HG03045 (cell line): ENCODE data around the gene WNT8B.

Experiments
- ATAC-seq: cut with Tn5 transposase; IDR thresholded peaks from one replicate; pipeline ENCODE4 v1.9.1; 2021; ENCODE audit warnings: mild to moderate bottlenecking, moderate library complexity; ENCODE audit not compliant: unreplicated experiment

The WNT8B gene, protein sequence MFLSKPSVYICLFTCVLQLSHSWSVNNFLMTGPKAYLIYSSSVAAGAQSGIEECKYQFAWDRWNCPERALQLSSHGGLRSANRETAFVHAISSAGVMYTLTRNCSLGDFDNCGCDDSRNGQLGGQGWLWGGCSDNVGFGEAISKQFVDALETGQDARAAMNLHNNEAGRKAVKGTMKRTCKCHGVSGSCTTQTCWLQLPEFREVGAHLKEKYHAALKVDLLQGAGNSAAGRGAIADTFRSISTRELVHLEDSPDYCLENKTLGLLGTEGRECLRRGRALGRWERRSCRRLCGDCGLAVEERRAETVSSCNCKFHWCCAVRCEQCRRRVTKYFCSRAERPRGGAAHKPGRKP

DNA sequence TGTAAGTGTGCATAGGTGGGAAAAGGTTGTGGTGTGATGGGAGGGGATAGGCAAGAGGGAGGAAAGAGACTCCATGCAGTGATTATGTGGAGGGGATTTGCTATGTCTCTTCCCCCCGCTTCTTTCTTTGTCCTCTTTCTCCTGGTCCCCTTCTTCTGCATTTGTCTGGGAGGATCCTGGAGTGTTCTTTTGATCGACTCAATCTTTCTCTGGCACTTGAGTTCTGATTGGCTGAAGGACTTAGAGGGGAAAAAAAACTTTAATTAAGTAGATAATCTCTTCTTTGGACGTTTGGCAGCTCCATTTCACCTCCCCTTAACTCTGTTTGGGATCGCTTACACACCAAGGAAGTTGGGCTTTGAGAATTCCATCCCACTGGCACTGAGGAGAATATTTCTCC is at the start of gene WNT8B:
Gene WNT8B, plus strand, starts transcription at position 301 of the 400 bp plus-strand sequence. CDS start 160 bp downstream, outside the sequence.
- ATAC-seq = no peak

DNA sequence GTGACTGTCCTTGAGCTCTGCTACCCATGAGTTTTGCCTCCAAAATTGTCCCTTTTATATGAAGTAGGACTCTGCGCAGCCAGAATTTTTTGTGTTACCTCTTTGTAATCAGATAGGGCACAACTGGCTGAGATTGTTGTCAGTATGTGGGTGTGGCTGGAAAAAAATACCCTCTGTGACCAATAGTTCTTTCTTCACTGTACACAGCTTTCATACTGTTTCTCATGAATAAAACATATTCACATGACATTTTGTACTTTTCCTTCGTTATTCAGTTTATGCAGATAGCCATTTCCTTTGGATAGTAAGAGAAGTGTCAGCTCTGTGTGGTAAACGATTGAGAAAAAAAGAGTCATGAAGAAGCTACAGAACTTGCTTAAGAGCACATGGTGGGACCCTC is 49.6 kb upstream of the WNT8B start:
- no peak for ATAC-seq

DNA sequence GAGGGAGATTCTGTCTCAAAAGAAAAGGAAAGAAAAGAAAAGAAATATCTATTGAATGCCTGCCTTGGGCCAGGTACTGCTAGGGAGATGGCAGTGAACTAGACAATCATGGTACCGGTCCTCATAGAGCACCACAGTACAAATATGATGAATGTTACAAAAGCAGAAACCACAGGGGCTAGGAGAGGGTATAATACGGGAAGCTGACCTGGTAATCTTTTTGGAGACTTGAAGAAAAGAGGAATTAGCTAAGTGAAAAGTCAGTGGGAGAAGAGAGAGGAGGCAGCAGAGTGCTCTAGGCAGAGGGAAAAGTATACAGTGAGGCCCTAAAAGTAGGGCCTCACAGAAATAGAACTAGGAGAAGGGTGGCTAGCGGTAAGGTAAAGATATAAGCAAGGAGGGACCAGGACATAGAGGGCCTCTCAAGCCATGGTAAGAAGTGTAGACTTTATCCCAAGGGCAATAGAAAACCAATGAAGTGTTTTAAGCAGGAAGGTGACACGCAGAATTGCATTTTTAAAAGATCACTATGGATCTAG is 42.8 kb upstream of the WNT8B start:
- ATAC-seq = no peak

DNA sequence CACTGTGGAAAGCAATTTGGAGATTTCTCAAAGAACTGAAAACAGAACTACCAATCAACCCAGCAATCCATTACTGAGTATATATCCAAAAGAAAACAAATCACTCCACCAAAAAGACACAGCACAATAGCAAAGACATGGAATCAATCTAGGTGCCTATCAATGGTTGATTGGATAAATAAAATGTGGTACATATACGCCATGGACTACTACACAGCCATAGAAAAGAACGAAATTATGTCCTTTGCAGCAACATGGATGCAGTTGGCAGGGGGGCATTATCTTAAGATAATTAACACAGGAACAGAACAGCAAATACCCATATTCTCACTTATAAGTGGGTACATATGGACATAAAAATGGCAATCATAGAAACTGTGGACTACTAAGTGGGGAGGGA is 35.4 kb upstream of the WNT8B start:
- no peak for ATAC-seq

DNA sequence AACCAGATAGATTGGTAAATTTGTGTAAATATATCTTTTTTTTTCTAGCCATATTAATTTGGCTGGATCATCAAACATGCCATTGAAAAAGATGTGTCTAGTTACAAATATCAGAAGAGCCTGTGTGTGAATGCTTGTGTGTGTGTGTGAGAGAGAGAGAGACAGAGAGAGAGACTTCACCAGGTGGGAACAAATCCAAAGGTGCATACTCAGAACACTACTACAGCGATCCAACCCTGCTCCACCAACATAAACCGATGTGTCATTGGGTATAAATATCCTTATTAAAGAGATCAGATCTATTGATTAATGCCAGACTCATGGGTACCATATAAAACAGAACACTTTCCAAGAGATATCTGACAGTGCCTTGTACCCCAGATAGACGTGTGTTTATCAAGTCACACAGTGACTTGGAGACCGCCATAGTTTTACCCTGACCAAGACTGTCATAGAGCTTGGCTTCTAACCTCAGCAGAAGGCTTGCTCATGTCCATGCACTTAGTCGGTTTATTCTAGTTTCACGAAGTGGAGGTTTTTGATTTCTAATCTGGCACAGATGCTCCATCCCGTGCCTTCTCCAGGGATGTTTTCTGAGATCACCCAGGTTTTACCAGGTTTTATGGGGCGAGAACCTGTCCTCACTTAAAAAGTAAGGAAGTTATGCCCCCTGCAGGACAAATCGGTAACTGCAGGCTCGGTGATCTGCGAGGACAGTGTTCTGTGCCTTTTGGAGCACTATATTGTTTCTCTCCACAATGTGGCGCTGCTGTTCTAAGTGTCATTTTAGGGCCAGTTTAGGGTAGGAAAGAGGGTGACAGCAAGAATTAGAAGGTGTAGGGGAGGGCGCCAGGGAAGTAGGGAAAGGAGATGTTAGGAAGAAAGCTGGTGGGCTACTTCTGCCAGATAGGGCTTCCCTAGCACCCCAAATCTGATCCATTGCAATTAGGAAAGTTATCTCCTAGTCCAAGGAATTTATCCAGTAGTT is 29.3 kb upstream of the WNT8B start:
- ATAC-seq = peak; percentile 71

DNA sequence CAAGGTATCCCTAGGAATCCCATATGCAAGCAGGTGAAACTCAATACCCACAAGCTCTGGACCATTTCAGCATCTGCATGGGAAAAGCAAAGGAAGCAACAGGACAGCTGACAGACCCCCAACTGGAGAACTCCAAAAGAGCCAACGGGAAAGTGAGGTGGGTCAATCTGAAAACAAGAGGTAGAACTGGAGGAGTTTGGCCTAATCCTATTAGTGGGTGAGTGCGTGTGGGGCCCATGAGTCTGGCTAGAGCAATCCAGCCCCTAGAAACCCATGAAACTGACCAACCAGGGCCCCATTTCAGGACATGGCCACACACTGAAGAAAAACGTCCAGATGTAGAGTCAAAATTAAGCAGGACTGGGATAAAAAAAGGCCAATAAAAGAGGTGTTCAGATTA is 26.6 kb upstream of the WNT8B start:
- ATAC-seq = no peak

DNA sequence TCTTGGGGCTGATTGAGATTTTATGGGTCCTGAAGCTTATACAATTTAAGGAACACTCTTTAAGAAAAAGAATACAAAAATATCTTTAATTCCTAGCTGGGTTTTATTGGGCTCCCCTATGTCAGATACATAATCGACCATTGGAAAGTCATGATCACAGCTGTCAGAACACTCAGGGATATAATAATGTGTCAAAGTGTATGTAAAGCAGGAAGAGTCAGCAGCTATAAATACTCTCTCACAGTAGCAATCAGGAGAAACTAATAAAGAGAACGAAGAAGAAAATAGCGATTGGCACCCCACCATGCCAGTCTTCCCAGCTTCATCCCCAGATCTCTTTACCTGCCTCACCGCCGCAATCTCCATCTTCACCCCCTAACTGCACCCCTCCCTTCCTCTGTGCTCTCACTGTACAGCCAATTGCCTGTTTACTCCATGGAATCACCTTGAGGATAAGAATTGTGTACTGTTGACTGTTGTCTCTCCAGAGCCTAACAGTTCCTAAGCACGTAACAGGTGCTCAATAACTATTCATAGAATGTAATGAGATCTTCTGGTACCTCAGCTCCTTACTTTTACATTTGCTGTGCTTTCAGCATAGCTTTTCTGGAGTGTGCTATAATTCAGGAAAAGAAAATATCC is 24.0 kb upstream of the WNT8B start:
- ATAC-seq = no peak

DNA sequence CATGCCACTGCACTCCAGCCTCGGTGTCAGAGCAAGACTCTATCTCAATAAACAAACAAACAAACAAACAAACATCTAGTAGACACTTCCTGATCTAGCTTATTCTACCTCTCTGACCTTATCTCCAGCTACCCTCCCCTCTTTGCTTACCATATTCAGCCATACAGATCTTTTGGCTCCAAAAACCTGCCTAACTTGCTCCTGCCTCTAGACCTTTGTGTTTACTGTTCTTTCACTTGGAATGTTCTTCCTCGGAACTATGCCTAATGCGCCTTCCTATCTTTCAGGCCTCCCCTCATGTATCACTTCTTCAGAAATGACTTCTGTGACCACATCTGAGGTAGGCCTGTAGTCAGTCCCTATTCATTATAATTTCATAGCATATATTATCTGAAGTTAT is 20.3 kb upstream of the WNT8B start:
- ATAC-seq = no peak

DNA sequence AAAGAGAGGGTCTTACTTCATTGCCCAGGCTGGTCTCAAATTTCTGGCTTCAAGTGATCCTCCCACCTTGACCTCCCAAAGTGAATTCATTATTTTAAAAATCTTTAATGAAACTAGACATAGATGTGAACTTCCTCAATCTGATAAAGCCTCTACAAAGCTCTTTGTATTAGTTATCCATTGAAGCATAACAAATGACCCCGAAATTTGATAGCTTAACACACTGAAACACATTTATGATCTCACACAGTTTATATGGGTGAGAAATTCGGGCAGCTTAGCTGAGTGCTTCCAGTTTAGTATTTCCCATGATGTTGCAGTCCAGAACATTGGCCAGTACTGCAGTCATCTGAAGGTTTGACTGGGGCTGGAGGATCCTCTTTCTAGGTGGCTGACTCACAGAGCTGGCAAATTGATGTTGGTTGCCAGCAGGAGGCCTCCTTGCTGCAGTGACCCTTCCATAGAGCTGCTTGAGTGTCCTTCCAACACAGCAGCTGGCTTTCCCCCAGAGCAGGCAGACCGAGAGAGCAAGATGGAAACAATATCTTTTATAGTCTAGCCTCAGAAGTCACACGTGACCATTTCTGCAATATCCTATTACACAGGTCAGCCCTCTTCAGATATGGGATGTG is 16.6 kb upstream of the WNT8B start:
- ATAC-seq = no peak

DNA sequence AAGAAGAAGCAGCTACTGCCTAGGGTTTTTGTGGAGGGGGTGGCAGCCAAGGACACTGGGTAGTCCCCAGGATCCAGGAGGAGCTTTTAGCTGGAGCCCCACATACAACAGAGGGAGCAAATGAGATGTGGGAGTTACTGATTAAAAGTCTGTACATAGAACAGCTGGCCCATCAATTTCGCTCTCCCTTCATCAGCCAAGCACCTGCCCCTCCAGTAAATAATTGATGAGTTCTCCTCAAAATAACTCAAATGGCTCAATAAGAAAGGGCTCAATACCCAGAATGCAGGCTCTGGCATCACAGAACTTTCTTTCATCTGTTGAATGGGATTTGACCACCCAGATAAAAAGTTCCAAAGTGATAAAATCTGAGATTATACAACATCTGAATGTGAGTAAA is 15.1 kb upstream of the WNT8B start:
- ATAC-seq = no peak

DNA sequence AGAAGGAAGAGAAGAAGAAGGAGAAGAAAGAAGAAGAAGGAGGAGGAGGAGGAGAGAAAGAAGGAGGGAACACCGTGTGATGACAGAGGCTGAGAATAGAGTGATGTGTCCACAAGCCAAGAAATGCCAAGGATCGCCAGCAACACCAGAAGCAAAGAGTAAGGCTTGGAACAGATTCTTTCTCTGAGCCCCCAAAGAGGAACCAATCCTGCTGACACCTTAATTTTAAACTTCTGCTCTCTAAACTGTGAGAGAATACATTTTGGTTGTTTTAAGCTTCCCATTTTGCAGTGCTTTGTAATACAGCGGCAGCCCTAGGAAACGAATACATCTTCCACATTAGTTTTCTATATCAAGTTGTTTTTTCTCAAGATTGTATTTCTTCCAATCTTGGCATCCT is 13.9 kb upstream of the WNT8B start:
- no peak for ATAC-seq

DNA sequence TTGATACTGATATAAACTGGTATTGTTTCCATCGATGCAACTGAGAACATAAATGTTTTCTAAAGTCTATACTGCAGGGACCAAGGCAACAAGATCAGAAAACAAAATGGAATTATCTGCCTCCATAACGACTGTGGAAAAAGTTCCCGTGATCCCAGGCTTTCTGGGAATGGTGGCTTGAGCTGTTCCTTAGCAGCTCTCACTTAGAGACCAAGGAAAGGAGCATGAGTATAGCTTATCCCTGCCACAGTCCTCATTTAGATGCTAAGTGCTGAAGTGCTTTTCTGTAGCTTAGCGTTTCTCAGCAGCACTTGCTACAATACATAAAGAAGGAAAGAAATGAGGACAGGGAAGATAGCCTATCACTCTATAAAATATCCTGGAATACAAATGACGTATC is 5.5 kb downstream of the WNT8B start:
- ATAC-seq = no peak

DNA sequence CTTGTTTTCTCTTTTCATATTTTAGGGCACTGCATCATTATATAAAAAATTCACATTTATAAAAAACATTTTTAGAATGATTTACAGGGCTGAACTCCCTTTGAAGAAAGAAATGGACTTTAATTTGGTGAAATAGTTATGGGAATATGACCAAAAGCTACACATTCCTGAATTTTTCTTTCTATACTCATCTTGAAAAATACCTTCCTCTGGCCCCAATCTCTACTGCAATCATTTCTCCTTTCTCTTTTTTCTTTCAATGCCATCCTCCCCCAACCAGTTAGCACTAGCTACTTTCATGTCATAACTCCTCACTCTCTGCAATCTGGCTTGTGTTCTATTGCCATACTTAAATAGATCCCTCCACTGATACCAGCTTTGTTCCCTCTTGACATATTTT is 6.2 kb downstream of the WNT8B start:
- ATAC-seq = no peak

DNA sequence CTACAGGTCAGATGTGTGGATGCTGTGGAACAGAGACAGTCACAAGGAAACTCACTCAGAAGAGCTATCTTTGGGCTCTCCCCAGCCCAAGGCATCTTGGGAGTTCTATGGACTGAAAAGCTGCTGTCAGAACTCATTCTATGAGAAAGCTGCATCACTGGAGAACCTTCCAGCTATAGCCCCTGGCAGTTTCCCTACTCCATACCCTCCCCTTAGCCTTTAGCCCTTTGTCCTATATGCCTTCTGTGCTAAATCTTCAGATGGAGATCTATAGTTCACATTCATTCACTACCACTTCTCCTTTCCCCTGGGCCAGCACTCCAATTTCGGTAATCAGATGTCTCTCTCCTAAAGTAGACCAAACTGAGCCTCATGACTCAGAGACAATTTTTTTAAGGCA is 6.9 kb downstream of the WNT8B start:
- ATAC-seq = no peak

DNA sequence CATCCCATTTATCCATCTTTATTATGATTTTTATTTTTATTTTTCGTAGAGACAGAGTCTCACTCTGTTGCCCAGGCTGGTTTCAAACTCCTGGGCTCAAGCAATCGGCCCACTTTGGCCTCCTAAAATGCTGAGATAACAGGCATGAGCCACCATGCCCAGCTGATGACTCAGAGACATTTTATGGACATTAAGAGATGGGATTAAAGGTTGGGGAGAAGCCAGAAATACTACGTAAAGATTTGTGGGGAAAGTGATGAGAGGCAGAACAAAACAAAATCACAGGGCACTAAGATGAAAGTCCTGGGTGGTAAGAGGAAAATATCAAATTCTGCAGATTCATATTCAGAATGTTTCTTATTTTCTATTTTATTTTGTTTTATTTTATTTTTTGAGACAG is 7.6 kb downstream of the WNT8B start:
- no peak for ATAC-seq

DNA sequence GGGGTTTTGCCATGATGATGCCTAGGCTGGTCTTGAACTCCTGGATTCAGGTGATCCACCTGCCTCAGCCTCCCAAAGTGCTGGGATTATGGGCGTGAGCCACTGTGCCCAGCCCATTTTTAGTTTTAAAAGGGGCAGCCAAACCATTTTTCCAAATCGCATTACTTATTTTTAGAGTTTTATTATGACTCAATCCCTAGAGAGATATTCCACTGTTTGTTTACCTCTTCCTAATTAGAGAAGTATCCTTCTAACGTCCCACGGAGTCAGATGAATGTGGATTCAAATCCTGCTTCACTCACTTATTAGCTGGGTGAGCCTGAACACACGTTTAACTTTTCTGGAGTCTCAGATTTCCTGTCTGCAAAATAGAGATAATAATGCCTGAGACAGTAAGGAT is 15.2 kb downstream of the WNT8B start:
- no peak for ATAC-seq

DNA sequence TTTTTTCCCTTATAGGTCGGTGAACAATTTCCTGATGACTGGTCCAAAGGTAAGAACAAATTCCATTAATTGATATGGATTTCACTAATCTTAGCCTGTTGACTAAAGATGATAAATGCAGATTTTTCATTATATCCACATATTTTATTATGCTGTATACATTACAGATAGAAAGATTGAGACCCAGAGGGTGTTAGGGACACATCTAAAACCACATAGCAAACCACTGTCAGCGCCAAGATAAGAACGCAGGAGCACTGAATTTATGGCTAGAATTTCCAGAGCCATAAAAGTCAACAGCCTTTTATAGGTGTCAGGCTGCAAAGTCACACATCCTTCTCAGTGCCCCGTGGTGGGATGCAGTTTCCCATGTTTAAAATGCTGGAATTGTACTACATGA is 16.2 kb downstream of the WNT8B start:
- ATAC-seq = no peak

DNA sequence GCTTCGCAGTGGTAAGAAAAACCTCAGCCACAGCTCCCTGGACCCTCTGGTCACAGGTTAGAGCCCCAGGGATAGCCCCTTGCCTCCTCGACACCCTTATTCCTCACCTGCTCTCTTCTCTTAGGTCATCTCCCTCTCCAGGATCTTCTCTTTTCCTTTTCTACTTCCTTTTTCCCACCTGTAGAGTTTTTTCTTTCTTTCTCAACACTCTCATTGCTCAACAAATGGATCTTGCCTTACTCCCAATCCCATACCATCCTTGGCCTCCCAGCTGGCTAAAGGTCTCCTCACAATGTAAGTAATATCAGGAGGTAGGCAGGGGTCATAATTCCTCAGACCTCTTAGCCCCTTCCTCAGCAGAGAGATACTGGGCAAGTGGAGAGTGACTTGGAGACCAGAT is 17.2 kb downstream of the WNT8B start:
- ATAC-seq = no peak

DNA sequence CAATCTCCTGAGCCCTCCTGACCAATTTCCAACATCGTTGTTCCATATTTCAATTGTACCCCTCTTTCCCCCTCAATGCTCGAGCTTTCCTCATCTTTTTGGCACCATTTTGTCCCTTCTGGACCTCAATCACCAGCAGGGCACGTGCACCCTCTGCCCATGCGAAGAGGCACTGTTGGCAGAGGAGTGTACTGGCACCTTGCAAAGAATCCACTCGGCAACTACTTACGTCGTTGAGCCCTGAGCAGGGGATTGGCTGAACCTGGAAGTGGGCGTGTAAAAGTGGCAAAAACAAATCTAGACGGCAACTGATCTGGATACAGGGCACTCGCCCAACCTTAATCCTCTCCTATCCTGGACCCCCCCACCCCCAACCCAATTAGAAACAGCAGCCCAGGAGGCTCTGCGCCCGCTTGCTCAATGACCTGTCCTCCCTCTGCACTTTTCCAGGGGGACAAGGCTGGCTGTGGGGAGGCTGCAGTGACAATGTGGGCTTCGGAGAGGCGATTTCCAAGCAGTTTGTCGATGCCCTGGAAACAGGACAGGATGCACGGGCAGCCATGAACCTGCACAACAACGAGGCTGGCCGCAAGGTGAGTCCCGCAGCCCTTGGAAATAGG is 18.8 kb downstream of the WNT8B start:
- peak; percentile 95 for ATAC-seq

DNA sequence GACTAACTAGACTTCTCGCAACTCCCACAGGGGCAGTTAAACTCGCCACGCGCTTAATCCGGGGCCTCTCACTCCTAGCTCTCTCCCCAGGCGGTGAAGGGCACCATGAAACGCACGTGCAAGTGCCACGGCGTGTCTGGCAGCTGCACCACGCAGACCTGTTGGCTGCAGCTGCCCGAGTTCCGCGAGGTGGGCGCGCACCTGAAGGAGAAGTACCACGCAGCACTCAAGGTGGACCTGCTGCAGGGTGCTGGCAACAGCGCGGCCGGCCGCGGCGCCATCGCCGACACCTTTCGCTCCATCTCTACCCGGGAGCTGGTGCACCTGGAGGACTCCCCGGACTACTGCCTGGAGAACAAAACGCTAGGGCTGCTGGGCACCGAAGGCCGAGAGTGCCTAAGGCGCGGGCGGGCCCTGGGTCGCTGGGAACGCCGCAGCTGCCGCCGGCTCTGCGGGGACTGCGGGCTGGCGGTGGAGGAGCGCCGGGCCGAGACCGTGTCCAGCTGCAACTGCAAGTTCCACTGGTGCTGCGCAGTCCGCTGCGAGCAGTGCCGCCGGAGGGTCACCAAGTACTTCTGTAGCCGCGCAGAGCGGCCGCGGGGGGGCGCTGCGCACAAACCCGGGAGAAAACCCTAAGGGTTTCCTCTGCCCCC is 19.5 kb downstream of the WNT8B start:
- ATAC-seq = peak; percentile 48
